Measurements from ENCODE around the gene PKN3. TPM values are rescaled to one million over a fixed set of nuclear protein-coding genes. Genes with fewer than 3 reads are reported as not detected.
A peak's percentile ranks its signal among the peaks of the same experiment; 100 is the strongest.
"Not testable (repeated sequence)": the region's sequence is repeated elsewhere in the genome, so short reads cannot be mapped to it uniquely, and the experiment has no call there.

The PKN3 gene
- total and polyA plus RNA-seq, 8 donors = 2.5 to 11.0 (median 3.9) TPM

DNA sequence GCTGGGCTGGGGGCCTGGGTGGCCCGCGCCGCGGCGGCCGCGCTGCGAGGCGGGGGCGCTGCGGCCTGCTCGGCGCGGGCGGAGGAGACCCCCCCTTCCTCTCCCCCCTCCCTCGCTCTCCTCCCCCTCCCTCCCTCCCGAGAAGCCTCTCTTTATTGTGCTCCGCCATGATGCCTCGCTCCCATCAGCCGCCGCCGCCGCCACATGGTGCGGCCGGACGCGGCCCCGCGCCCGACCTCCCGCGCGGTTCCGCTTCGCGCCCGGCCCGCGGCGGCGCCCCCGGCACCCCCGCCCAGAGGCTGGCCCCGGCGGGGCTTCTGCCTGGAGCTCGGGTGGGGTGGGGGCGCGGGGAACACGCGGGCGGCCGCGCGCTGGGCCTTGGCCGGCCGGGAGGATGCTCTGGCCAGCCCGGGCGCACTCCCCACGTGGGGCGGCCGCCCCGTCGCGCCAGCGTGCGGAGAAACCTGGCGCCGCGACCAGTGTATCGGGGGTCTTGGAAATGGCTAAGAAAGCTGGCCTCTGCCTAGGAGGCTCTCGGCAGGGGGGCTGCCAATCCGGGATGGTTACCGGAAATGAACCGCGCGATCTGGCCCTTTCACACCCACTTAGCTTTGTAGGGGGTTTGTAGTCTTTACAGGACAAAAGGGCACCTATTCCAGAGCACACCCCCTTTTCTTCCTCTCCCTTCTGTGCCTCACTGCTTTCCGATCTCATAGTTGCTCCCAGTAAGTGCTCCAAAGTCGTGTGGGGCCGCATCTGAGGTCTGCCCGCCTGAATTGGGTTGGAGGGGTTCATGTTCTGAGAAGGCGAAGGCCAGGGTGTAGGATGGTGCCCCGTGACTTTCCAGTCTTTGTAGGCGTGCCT, 12.3 kb upstream of the PKN3 start:
- TF ChIP-seq, protein P1, sequence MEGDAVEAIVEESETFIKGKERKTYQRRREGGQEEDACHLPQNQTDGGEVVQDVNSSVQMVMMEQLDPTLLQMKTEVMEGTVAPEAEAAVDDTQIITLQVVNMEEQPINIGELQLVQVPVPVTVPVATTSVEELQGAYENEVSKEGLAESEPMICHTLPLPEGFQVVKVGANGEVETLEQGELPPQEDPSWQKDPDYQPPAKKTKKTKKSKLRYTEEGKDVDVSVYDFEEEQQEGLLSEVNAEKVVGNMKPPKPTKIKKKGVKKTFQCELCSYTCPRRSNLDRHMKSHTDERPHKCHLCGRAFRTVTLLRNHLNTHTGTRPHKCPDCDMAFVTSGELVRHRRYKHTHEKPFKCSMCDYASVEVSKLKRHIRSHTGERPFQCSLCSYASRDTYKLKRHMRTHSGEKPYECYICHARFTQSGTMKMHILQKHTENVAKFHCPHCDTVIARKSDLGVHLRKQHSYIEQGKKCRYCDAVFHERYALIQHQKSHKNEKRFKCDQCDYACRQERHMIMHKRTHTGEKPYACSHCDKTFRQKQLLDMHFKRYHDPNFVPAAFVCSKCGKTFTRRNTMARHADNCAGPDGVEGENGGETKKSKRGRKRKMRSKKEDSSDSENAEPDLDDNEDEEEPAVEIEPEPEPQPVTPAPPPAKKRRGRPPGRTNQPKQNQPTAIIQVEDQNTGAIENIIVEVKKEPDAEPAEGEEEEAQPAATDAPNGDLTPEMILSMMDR (IDR thresholded peaks at IDR 0.05) = no peak
- WGBS, 2 donors = 0% methylated on average over 59 to 81 of the region's 83 CpGs
- Histone ChIP-seq H3K36me3 (peaks cover 0 to 30% (median 8%) of the 10 kb centered on the region in 3 donors), H3K4me3 (peak overlapping the region; percentile 42 to 80 (median 56)), H3K27me3 (no peaks in the 10 kb centered on the region), H3K4me1 (peaks cover 0 to 26% (median 14%) of the 10 kb centered on the region in 3 donors), H3K27ac (peak overlapping the region in 2 of 4 donors; percentile 38 to 47), H3K9me3 (no peaks in the 10 kb centered on the region)
- intact Hi-C loops (cut with DNase I) = no loop called here
- peak in 5 of 6 donors; percentile 47 to 67 (median 57) for DNase-seq
- ATAC-seq = no peak
- FAIRE-seq = no peak

DNA sequence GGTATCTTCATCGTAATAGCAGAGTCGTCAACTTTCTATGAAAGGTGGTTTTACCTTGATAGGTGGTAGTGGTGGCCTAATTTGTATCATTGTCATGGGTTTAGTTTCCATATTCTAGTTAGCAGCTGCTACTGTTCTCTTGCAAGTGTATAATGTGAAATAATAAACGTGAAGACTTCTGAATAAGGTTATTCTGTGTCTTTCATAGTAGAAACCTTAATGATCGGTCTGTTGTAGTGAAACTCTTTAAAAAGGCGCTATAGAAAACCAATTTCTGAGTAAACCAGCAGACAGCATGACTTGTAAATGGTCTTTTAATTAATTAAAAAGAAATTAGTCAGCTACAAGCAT, 11.6 kb upstream of the PKN3 start:
- peak overlapping the region; percentile 42 to 80 (median 56) for H3K4me3 ChIP-seq
- no peak for ATAC-seq
- no peak for DNase-seq
- peaks cover 0 to 34% (median 8%) of the 10 kb centered on the region in 3 donors for H3K36me3 ChIP-seq
- H3K9me3 ChIP-seq = no peaks in the 10 kb centered on the region
- no peaks in the 10 kb centered on the region for H3K27me3 ChIP-seq
- H3K27ac ChIP-seq = peak overlapping the region in 2 of 4 donors; percentile 38 to 47
- FAIRE-seq = no peak
- TF ChIP-seq, protein P1 (IDR thresholded peaks at IDR 0.05) = no peak
- intact Hi-C loops (cut with DNase I) = no loop called here
- 9 to 12% methylated on average over 5 of the region's 5 CpGs for WGBS, 2 donors
- H3K4me1 ChIP-seq = peaks cover 0 to 20% (median 11%) of the 10 kb centered on the region in 3 donors

DNA sequence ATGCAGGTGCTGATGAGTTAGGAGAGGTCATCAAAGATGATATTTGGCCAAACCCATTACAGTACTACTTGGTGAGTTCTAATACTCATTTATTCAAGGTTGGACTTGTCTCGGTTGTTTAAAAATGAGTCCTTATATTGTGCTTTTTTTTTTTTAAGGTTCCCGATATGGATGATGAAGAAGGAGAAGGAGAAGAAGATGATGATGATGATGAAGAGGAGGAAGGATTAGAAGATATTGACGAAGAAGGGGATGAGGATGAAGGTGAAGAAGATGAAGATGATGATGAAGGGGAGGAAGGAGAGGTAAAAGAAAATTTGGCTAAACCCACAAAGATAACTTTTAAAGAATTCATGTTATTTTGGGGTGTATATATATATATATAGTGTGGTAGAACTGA, 8.6 kb upstream of the PKN3 start:
- intact Hi-C loops (cut with DNase I); DNase-seq; ATAC-seq; H3K27me3 ChIP-seq; FAIRE-seq; H3K9me3 ChIP-seq; H3K4me3 ChIP-seq; H3K27ac ChIP-seq: not testable (repeated sequence)
- H3K4me1 ChIP-seq = peaks cover 0 to 12% (median 11%) of the 10 kb centered on the region in 3 donors
- 88 to 89% methylated on average over 3 of the region's 3 CpGs for WGBS, 2 donors
- H3K36me3 ChIP-seq = peaks cover 0 to 36% (median 8%) of the 10 kb centered on the region in 3 donors

DNA sequence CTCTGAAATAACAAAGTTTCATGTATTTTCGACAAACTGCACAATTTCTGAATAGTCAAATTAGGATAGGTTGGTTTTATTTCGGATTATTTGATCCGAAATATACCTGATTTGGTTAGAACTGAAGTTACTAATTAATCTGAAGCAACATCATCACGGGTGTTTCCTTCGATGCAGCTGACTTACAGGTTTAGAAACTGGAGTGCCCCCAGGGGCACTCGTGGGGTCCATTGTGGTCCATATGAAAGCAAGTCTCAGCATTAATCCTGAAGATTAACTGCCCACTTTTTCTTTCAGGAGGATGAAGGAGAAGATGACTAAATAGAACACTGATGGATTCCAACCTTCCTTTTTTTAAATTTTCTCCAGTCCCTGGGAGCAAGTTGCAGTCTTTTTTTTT, 8.0 kb upstream of the PKN3 start:
- H3K27ac ChIP-seq = no peak overlapping the region
- no peak overlapping the region for H3K4me3 ChIP-seq
- 72 to 75% methylated on average over 6 of the region's 6 CpGs for WGBS, 2 donors
- ATAC-seq (no peak), DNase-seq (peak in 1 of 6 donors; percentile 3), FAIRE-seq (no peak)
- H3K4me1 ChIP-seq = peaks cover 0 to 12% (median 11%) of the 10 kb centered on the region in 3 donors
- peaks cover 0 to 36% (median 8%) of the 10 kb centered on the region in 3 donors for H3K36me3 ChIP-seq
- no peaks in the 10 kb centered on the region for H3K9me3 ChIP-seq
- H3K27me3 ChIP-seq = no peaks in the 10 kb centered on the region
- TF ChIP-seq, protein P1 (IDR thresholded peaks at IDR 0.05) = no peak
- intact Hi-C loops (cut with DNase I) = no loop called here

DNA sequence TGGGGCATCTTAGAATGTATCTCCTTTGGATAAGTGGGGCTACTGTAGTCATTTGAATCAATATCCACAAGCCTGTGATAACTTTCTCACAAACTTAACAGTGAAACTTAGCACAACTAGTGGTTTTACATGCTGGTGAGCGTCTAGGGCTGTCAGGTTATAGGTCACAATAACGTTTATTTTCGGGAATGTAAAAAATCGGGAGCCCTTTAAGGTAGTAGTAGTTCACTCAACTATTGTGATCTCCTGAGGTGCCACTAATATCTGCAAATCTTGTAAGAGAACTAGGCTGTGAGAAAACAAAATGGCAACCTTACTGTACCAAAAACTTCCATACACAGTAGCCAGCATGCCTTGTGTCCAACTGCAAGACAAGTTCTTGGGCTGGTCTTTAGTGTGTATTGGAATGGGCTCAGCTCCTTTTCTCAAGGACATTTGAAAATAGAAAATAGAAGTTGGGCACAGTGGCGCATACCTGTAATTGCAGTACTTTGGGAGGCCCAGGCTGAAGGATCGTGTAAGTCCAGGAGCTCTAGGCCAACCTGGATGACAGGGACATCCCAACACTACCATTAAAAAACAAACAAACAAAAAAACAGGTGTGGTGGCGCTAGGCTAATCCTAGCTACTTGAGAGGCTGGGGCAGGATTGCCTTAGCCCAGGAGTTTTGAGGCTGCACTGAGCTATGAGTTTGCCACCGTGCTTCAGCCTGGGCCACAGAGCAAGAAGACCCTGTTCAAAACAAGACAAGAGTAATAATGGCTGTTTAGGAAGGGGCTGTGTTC, 5.2 kb upstream of the PKN3 start:
- peaks cover 0 to 6% (median 0%) of the 10 kb centered on the region in 3 donors for H3K4me1 ChIP-seq
- FAIRE-seq = no peak
- no peak overlapping the region for H3K4me3 ChIP-seq
- no peak overlapping the region for H3K27ac ChIP-seq
- no peaks in the 10 kb centered on the region for H3K27me3 ChIP-seq
- no peak for ATAC-seq
- WGBS, 2 donors = 77 to 80% methylated on average over 8 of the region's 8 CpGs
- TF ChIP-seq, protein P1 (IDR thresholded peaks at IDR 0.05) = no peak
- peaks cover 0 to 31% (median 8%) of the 10 kb centered on the region in 3 donors for H3K36me3 ChIP-seq
- intact Hi-C loops (cut with DNase I) = no loop called here
- DNase-seq = peak in 1 of 6 donors; percentile 3
- no peaks in the 10 kb centered on the region for H3K9me3 ChIP-seq

DNA sequence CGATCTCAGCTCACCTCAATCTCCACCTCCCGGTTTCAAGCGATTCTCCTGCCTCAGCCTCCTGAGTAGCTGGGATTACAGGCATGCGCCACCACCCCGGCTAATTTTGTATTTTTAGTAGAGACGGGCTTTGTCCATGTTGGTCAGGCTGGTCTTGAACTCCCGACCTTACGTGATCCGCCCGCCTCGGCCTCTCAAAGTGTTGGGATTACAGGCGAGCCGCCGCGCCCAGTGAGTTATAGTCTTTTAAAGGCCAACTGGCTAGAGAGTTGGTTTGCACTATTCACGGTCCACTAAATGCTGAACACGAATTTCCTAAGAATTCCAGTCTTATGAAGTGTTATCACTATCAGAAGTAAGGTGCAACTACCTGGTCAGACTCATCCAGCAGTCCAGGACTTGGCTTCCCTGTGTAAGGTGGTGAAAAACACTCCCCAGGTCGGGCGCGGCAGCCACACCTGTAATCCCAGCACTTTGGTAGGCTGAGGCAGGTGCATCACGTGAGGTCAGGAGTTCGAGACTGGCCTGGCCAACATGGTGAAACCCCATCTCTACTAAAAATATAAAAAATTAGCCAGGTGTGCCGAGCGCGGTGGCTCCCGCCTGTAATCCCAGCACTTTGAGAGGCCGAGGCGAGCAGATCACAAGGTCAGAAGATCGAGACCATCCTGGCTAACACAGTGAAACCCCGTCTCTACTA, 3.1 kb upstream of the PKN3 start:
- not testable (repeated sequence) for FAIRE-seq

More for the DNA sequence above, 3.1 kb upstream of the PKN3 start:
- ATAC-seq; H3K4me1 ChIP-seq; H3K9me3 ChIP-seq; intact Hi-C loops (cut with DNase I); H3K4me3 ChIP-seq; H3K27ac ChIP-seq; H3K27me3 ChIP-seq: not testable (repeated sequence)
- DNase-seq = peak in 2 of 6 donors; percentile 22 to 32
- WGBS, 2 donors = 95 to 96% methylated on average over 28 to 29 of the region's 30 CpGs
- H3K36me3 ChIP-seq = peaks cover 0 to 11% (median 3%) of the 10 kb centered on the region in 3 donors

Measured in pancreas (tissue), 10 donors.